GM19467 (cell line): ENCODE results near the gene LMBRD2.
"Not testable (repeated sequence)": the region's sequence is repeated elsewhere in the genome, so short reads cannot be mapped to it uniquely, and the experiment has no call there.

Experiments
- ATAC-seq: cut with Tn5 transposase; IDR thresholded peaks from one replicate; pipeline ENCODE4 v1.9.1; 2021; ENCODE audit warnings: mild to moderate bottlenecking, moderate library complexity; ENCODE audit not compliant: unreplicated experiment

The LMBRD2 gene

GRCh38 chr5:36162810-36163486 lies 11.3 kb upstream of the LMBRD2 start:
- no peak for ATAC-seq

GRCh38 chr5:36161361-36161760 lies 9.7 kb upstream of the LMBRD2 start:
- no peak for ATAC-seq

- ATAC-seq, result no peak
Measured at GRCh38 chr5:36160617-36161016, 8.9 kb upstream of the LMBRD2 start.

- ATAC-seq, result no peak
Measured at GRCh38 chr5:36158144-36158543, 6.5 kb upstream of the LMBRD2 start.

GRCh38 chr5:36156619-36157018 lies 4.9 kb upstream of the LMBRD2 start:
- ATAC-seq, result no peak

GRCh38 chr5:36156121-36156601 lies 4.5 kb upstream of the LMBRD2 start:
- no peak for ATAC-seq

- no peak for ATAC-seq
Measured at GRCh38 chr5:36155291-36155690, 3.6 kb upstream of the LMBRD2 start.

- no peak for ATAC-seq
Measured at GRCh38 chr5:36153726-36154125, 2.0 kb upstream of the LMBRD2 start.

- ATAC-seq, result no peak
Measured at GRCh38 chr5:36153298-36153677, 1.6 kb upstream of the LMBRD2 start.

GRCh38 chr5:36152324-36153297 lies 924 bp upstream of the LMBRD2 start:
- ATAC-seq, result no peak

- no peak for ATAC-seq
Measured at GRCh38 chr5:36150676-36151433, 832 bp downstream of the LMBRD2 start.

- ATAC-seq, result no peak
Measured at GRCh38 chr5:36147681-36148080, 4.0 kb downstream of the LMBRD2 start.

GRCh38 chr5:36146390-36146789 lies 5.3 kb downstream of the LMBRD2 start:
- no peak for ATAC-seq

- ATAC-seq, result no peak
Measured at GRCh38 chr5:36145311-36145710, 6.4 kb downstream of the LMBRD2 start.

- no peak for ATAC-seq
Measured at GRCh38 chr5:36138900-36139683, 12.6 kb downstream of the LMBRD2 start.

- no peak for ATAC-seq
Measured at GRCh38 chr5:36136581-36136980, 15.1 kb downstream of the LMBRD2 start.

- no peak for ATAC-seq
Measured at GRCh38 chr5:36135988-36136387, 15.7 kb downstream of the LMBRD2 start.

- not testable (repeated sequence) for ATAC-seq
Measured at GRCh38 chr5:36133009-36133408, 18.7 kb downstream of the LMBRD2 start.

- not testable (repeated sequence) for ATAC-seq
Measured at GRCh38 chr5:36129666-36130065, 22.0 kb downstream of the LMBRD2 start.

- no peak for ATAC-seq
Measured at GRCh38 chr5:36128795-36129194, 22.9 kb downstream of the LMBRD2 start.
